Esophagus (tissue), 2 donors: ENCODE results near the gene AKAP17A. TPM values are rescaled to one million over a fixed set of nuclear protein-coding genes. Genes with fewer than 3 reads are reported as not detected.

Experiments
- H3K27ac ChIP-seq, 2 donors: one replicate each; pipeline ENCODE4 v1.5.1; 2013; ENCODE audit warnings: low read depth in 2 of 2, mild to moderate bottlenecking in 2 of 2, inconsistent platforms in 1 of 2, low read length in 1 of 2, moderate library complexity in 1 of 2
- H3K27me3 ChIP-seq, 2 donors: one replicate each; pipeline ENCODE4 v1.6.1; 2013; ENCODE audit warnings: low read length in 2 of 2, control low read depth in 1 of 2, mild to moderate bottlenecking in 1 of 2; ENCODE audit not compliant: insufficient read depth in 2 of 2, control insufficient read depth in 1 of 2
- H3K36me3 ChIP-seq, 2 donors: one replicate each; pipeline ENCODE4 v1.6.1; 2013; ENCODE audit warnings: low read length in 1 of 2; ENCODE audit not compliant: control insufficient read depth in 2 of 2, insufficient read depth in 2 of 2
- H3K4me1 ChIP-seq, 2 donors: one replicate each; pipeline ENCODE4 v1.6.1; 2013; ENCODE audit warnings: low read length in 1 of 2; ENCODE audit not compliant: control insufficient read depth in 2 of 2, insufficient read depth in 2 of 2
- H3K4me3 ChIP-seq, 2 donors: one replicate each; pipeline ENCODE4 v1.5.1; 2013; ENCODE audit warnings: low read length in 2 of 2, mild to moderate bottlenecking in 2 of 2, low read depth in 1 of 2, moderate library complexity in 1 of 2
- H3K9me3 ChIP-seq, 2 donors: one replicate each; pipeline ENCODE4 v1.6.1; 2013; ENCODE audit warnings: mild to moderate bottlenecking in 2 of 2, low read depth in 1 of 2, low read length in 1 of 2, moderate library complexity in 1 of 2; ENCODE audit not compliant: control insufficient read depth in 2 of 2, insufficient read depth in 1 of 2
- WGBS, 2 donors: extraction: QIAGEN DNeasy Blood & Tissue Kit; methylation state at CpG; one replicate each; pipeline ENCODE4 v1.1.7; 2013; 5-methylcytosine and 5-hydroxymethylcytosine counted together
- polyA plus RNA-seq, 2 donors: library from polyadenylated mRNA; stranded (reverse); fragments of 200-250 nt; gene quantifications; one replicate each; pipeline ENCODE4 v1.2.3, GENCODE V29; 2013
- donor health status: healthy with polysubstance abuse.
- donor health status: Bipolar disorder and iron deficiency.

Gene AKAP17A
- polyA plus RNA-seq, 2 donors: 23.9 to 42.8 TPM

DNA sequence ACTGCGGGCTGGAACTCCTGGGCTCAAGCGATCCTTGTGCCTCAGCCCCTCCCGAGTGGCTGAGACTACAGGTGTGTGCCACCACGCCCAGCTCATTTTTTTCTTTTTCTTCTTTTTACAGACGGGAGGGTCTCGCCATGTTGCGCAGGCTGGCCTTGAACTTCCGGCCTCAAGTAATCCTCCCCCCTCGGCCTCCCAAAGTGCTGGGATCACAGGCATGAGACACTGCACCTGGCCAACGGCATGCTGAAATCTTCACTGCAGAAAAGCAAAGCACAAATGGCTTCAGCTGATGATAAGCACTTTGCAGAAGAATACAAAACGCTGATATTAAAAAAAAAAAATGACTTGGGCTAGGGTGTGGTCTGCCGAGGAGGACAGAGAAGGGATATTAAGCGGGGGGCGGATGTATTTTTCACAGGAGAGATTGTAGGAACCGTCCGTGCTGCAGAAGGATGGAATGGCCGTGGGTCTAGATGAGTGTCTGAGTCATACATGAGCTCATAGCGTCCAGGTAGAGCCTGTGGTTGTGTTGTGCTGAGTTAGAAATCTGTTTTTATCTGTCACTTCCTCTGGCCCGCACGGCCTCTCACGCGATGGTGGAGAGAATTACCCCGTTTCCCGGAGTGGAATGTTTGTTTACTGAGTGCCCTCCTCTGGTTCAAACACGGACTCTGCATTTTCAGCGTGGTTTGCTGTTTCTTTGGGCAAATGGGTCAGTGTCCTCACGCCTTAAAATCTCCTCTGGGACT is 8.5 kb upstream of the AKAP17A start:
- H3K9me3 ChIP-seq: no peaks in the 10 kb centered on the region
- no peaks in the 10 kb centered on the region for H3K4me1 ChIP-seq
- 42 to 45% methylated on average over 27 of the region's 27 CpGs for WGBS, 2 donors
- H3K27ac ChIP-seq: no peak overlapping the region
- H3K4me3 ChIP-seq: no peak overlapping the region
- H3K36me3 ChIP-seq: no peaks in the 10 kb centered on the region
- H3K27me3 ChIP-seq: no peaks in the 10 kb centered on the region

DNA sequence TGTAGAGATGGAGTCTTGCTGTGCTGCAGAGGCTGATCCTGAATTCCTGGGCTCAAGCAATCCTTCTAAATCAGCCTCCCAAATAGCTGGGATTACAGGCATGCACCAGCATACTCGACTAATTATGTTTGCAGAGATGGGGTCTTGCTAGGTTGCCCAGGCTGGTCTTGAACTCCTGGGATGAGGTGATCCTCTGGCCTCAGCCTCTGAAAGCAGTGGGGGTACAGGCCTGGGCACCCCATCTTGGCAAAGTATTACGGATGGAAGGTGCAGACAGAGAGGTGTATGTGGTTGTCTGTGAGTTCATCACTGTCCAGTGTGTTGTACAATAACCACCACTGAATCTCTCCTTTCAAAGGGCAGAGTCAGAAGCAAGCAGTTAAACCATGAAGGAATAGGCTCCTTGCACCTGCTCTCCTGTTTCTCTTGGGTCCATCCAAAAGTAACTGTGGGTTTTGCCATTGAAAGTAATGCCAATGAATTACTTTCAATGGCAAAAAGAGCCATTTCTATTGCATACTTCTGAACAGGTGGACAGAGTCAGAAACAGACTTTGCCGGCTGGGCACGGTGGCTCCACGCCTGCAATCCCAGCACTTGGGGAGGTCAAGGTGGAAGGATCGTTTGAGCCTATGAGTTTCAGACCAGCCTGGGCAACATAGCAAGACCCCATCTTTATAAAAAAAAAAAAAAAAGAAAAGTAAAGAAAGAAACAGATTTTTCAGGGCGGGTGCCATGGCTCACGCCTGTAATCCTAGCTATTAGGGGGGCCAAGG is 7.0 kb upstream of the AKAP17A start:
- H3K4me1 ChIP-seq: no peaks in the 10 kb centered on the region
- H3K27me3 ChIP-seq: no peaks in the 10 kb centered on the region
- 90 to 92% methylated on average over 8 of the region's 8 CpGs for WGBS, 2 donors
- no peaks in the 10 kb centered on the region for H3K9me3 ChIP-seq
- no peaks in the 10 kb centered on the region for H3K36me3 ChIP-seq
- H3K4me3 ChIP-seq: no peak overlapping the region
- H3K27ac ChIP-seq: no peak overlapping the region

DNA sequence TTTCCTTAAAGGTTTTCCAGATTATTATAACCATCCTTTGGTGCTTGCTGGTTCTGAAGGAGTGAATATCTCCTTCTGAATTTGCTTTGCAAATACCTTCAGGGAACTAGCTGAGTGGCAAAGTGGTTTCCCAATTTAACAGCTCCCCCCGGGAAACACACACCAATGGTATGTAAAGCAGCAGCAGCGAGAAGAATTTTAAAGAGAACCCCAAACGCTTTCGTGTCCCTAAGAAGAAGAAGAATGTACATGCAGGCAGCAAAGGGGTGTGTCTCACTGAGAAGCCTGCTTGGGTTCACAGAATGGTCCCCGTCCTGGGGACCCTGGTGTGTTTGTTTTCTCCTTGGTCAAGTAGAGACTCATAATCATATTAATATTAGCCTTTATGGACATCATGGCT is 4.2 kb upstream of the AKAP17A start:
- WGBS, 2 donors: 38 to 39% methylated on average over 5 of the region's 5 CpGs
- H3K4me1 ChIP-seq: no peaks in the 10 kb centered on the region
- H3K36me3 ChIP-seq: no peaks in the 10 kb centered on the region
- H3K27ac ChIP-seq: no peak overlapping the region
- H3K4me3 ChIP-seq: no peak overlapping the region
- no peaks in the 10 kb centered on the region for H3K27me3 ChIP-seq
- H3K9me3 ChIP-seq: no peaks in the 10 kb centered on the region

DNA sequence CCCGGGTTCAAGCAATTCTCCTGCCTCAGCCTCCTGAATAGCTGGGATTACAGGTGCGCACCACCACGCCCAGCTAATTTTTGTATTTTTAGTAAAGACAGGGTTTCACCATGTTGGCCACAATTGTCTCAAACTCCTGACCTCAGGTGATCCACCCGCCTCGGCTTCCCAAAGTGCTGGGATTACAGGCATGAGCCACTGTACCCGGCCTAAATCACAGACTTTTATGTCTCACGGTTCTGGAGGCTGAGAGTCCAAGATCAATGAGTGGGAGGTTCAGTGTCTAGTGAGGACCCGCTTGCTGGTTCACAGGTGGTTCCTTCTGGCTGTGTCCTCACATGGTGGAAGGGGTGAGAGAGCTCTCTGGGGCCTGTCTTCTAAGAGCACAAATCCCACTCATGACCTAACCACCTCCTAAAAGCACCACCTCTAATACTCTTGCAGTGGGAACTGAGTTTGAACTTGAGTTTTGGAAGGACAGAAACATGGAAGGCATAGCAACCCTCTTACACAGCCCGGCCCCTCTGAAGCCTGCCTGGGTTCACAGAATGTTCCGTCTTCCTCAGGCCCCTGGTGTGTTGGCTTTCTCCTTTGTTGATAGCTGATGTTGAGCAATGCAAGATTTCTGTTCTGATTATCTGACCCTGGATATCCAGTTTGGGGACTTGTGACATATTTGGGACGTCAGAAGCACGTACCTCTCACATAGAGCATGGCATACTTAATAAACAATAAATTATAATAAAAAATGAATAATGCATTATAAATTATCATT is 1.9 kb upstream of the AKAP17A start:
- H3K36me3 ChIP-seq: peaks cover 6 to 12% of the 10 kb centered on the region in 2 donors
- H3K4me1 ChIP-seq: peaks cover 7 to 15% of the 10 kb centered on the region in 2 donors
- 88 to 90% methylated on average over 12 of the region's 12 CpGs for WGBS, 2 donors
- H3K9me3 ChIP-seq: no peaks in the 10 kb centered on the region
- no peaks in the 10 kb centered on the region for H3K27me3 ChIP-seq
- no peak overlapping the region for H3K27ac ChIP-seq
- no peak overlapping the region for H3K4me3 ChIP-seq

DNA sequence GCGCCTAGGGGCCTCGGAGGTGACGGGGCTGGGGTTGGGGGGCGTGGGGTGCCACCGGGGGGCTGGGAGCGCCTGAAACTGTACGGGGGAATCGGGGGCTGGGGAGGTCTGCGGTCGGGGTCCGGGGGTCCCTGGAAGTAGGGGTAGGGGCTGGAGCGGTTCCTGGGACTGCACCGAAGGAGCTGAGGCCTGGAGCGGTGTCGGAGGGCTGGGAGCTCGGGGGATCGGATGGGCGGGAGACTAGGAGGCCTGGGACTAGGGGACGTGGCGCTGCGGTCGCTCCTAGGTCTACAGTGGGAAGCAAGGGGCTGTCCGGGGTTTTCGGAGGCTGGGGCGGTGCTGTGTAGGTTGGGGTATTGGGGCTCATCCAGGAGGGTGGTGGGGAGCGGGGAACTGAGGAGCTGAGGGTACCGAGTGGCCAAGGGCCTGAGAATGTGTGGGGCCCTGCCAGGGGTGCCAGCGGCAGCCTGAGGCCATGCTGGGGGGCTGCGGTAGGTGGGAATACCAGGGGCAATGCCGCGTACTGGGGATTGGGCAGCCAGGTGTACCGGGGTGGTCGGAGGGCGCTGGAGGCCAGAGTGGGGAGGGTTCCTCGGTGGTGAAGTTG is 562 bp downstream of the AKAP17A start:
- H3K9me3 ChIP-seq: no peaks in the 10 kb centered on the region
- H3K4me1 ChIP-seq: peaks cover 7 to 19% of the 10 kb centered on the region in 2 donors
- H3K36me3 ChIP-seq: peaks cover 14 to 29% of the 10 kb centered on the region in 2 donors
- H3K4me3 ChIP-seq: peak overlapping the region; percentile 92 to 95
- no peaks in the 10 kb centered on the region for H3K27me3 ChIP-seq
- WGBS, 2 donors: 1% methylated on average over 32 to 35 of the region's 35 CpGs
- H3K27ac ChIP-seq: peak overlapping the region; percentile 73 to 88

DNA sequence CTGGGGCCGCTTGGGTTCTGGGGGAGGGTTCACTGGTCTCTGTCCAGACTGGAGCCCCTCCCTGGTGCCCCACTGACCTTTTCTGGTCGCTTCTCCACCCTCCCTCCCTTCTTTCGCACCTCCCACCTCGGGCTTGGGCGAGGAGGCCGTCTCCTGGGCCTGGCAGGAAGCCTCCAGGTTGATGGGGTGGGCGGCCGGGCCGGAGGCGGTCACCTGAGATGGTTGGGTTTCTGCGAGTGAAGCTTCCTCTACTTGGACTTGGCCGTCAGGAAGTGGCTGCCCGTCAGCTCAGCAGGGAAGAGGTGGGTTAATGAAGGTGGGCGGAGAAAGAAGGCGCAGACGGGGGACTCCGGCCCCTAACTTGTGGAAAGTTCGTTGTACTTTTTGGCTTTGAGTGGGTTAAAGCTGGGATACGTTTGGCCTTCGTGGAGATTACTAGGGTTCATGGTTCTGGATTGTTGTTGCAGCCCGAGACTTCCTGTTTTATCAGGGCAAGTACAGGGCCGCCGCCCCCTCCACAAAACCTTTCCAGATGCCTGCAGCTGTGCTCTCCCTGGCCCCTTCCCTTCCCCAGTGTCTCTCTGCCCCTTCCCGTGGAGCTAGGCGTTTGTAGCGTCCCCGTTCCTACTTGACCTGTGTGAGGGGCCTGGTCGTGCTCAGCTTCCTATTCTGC is 1.2 kb downstream of the AKAP17A start:
- Histone ChIP-seq H3K4me1 (peaks cover 7 to 21% of the 10 kb centered on the region in 2 donors), H3K27me3 (no peaks in the 10 kb centered on the region), H3K27ac (peak overlapping the region in 1 of 2 donors; percentile 88), H3K9me3 (no peaks in the 10 kb centered on the region), H3K36me3 (peaks cover 20 to 36% of the 10 kb centered on the region in 2 donors), H3K4me3 (peak overlapping the region; percentile 92 to 95)
- 2 to 3% methylated on average over 27 to 28 of the region's 28 CpGs for WGBS, 2 donors

DNA sequence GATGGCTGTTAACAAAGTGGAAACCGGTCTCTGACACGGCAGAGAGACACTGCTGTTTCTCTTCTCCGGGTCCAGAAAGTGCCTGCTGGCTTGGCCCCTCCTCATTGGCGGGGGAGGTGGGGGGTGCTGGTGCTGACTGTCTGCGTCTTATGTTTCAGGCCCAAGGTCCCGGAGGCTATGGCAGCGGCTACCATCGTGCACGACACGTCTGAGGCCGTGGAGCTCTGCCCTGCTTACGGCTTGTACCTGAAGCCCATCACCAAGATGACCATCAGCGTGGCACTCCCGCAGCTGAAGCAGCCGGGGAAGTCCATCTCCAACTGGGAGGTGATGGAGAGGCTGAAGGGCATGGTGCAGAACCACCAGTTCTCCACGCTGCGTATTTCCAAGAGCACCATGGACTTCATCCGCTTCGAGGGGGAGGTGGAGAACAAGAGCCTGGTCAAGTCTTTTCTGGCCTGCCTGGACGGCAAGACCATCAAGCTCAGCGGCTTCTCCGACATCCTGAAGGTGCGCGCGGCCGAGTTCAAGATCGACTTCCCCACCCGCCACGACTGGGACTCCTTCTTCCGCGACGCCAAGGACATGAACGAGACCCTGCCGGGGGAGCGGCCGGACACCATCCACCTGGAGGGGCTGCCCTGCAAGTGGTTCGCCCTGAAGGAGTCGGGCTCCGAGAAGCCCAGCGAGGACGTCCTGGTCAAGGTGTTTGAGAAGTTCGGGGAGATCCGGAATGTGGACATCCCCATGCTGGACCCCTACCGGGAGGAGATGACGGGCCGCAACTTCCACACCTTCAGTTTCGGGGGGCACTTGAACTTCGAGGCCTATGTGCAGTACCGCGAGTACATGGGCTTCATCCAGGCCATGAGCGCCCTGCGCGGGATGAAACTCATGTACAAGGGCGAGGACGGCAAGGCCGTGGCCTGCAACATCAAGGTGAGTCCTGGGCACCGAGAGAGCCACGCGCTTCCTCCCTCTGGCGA is 2.2 kb downstream of the AKAP17A start:
- Histone ChIP-seq H3K9me3 (no peaks in the 10 kb centered on the region), H3K27ac (no peak overlapping the region), H3K36me3 (peaks cover 22 to 45% of the 10 kb centered on the region in 2 donors), H3K4me1 (peaks cover 7 to 21% of the 10 kb centered on the region in 2 donors), H3K4me3 (peak overlapping the region in 1 of 2 donors; percentile 95), H3K27me3 (no peaks in the 10 kb centered on the region)
- WGBS, 2 donors: 87% methylated on average over 59 to 60 of the region's 60 CpGs

DNA sequence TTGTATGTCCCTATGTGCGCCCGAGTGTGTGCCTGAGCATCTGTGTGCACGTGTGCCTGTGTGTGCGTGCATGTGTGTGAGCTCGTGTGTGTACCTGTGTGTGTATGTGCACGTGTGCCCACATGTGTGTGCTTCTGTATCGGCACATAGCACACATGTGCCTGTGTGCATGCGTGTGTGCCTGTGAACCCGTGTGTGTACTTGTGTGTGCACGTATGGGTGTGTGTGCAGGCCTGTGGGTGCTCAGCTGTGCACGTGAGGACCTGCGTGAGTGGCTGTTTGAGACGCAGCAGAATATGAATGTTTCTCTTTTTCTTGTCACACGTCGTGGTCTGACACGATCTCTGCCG is 4.3 kb downstream of the AKAP17A start:
- Histone ChIP-seq H3K27me3 (no peaks in the 10 kb centered on the region), H3K4me3 (no peak overlapping the region), H3K9me3 (peaks cover 0 to 5% of the 10 kb centered on the region in 2 donors), H3K36me3 (peaks cover 34 to 66% of the 10 kb centered on the region in 2 donors), H3K4me1 (peaks cover 7 to 21% of the 10 kb centered on the region in 2 donors), H3K27ac (no peak overlapping the region)
- 94 to 96% methylated on average over 17 of the region's 17 CpGs for WGBS, 2 donors
